Right atrium auricular region (tissue), 2 donors: ENCODE data around the gene EBF3. TPM values are rescaled to one million over a fixed set of nuclear protein-coding genes. Genes with fewer than 3 reads are reported as not detected.
A peak's percentile ranks its signal among the peaks of the same experiment; 100 is the strongest.

Experiments
- DNase-seq: peaks from one replicate; pipeline ENCODE4 v3.0.0-alpha.2; 2019; ENCODE audit warnings: low spot score
- H3K27ac ChIP-seq, 2 donors: fragments of 200-600 bp; sonication (generic); 1 replicate in 1 of 2; 2 replicates in 1 of 2; pipeline ENCODE4 v1.5.1; 2016 to 2019
- H3K27me3 ChIP-seq, 2 donors: fragments of 200-600 bp; sonication (generic); one replicate each; pipeline versions ENCODE4 v1.5.1 to v1.6.0; 2017 to 2019
- H3K36me3 ChIP-seq: fragments of 200-600 bp; sonication (generic); one replicate; pipeline ENCODE4 v1.5.1; 2016
- H3K4me1 ChIP-seq, 2 donors: fragments of 200-600 bp; sonication (generic); one replicate each; pipeline versions ENCODE4 v1.5.1 to v1.6.0; 2017 to 2019
- H3K4me3 ChIP-seq, 2 donors: fragments of 200-600 bp; sonication (generic); 1 replicate in 1 of 2; 2 replicates in 1 of 2; pipeline ENCODE4 v1.5.1; 2017 to 2019; ENCODE audit warnings: mild to moderate bottlenecking in 1 of 2, moderate library complexity in 1 of 2
- H3K9me3 ChIP-seq, 2 donors: fragments of 200-600 bp; sonication (generic); one replicate each; pipeline ENCODE4 v1.5.1; 2019
- CTCF ChIP-seq, 2 donors: fragments of 200-600 bp; sonication (generic); IDR thresholded peaks; one replicate each; pipeline ENCODE4 v1.5.1; 2019; ENCODE audit warnings: antibody characterized with exemption in 2 of 2
- total RNA-seq, 2 donors: library from RNA; depleted of rRNA; stranded (reverse); fragments of >200 nt; gene quantifications; one replicate each; pipeline ENCODE4 v1.1.0, GENCODE V29; 2016

EBF3 gene
- total RNA-seq, 2 donors from 2014 or later: 5.8 to 6.9 TPM

- Histone ChIP-seq H3K9me3 (no peaks in the 10 kb centered on the region), H3K4me1 (peaks cover 0 to 59% of the 10 kb centered on the region in 2 donors), H3K4me3 (no peak overlapping the region), H3K27ac (peak overlapping the region in 1 of 2 donors; percentile 29), H3K36me3 (no peaks in the 10 kb centered on the region), H3K27me3 (no peaks in the 10 kb centered on the region)
- DNase-seq: no peak
- no peak for TF ChIP-seq CTCF (IDR thresholded peaks at IDR 0.05)
These were observed 21.7 kb downstream of the EBF3 start for GRCh38 chr10:129942391-129942790.

- no peak for TF ChIP-seq CTCF (IDR thresholded peaks at IDR 0.05)
- no peaks in the 10 kb centered on the region for H3K36me3 ChIP-seq
- H3K9me3 ChIP-seq: no peaks in the 10 kb centered on the region
- no peak overlapping the region for H3K4me3 ChIP-seq
- peaks cover 0 to 60% of the 10 kb centered on the region in 2 donors for H3K4me1 ChIP-seq
- no peak overlapping the region for H3K27ac ChIP-seq
- H3K27me3 ChIP-seq: no peaks in the 10 kb centered on the region
- no peak for DNase-seq
These were observed 22.1 kb downstream of the EBF3 start for GRCh38 chr10:129942019-129942277.

GRCh38 chr10:129941199-129942018 is 22.7 kb downstream of the EBF3 start:
- DNase-seq: no peak
- H3K9me3 ChIP-seq: no peaks in the 10 kb centered on the region
- no peak overlapping the region for H3K27ac ChIP-seq
- no peak for TF ChIP-seq CTCF (IDR thresholded peaks at IDR 0.05)
- H3K4me3 ChIP-seq: no peak overlapping the region
- H3K4me1 ChIP-seq: peaks cover 0 to 55% of the 10 kb centered on the region in 2 donors
- H3K27me3 ChIP-seq: no peaks in the 10 kb centered on the region
- no peaks in the 10 kb centered on the region for H3K36me3 ChIP-seq

- DNase-seq: no peak
- H3K27ac ChIP-seq: no peak overlapping the region
These were observed 23.4 kb downstream of the EBF3 start for GRCh38 chr10:129940617-129941198.

GRCh38 chr10:129939416-129940275 is 24.4 kb downstream of the EBF3 start:
- no peak for TF ChIP-seq CTCF (IDR thresholded peaks at IDR 0.05)
- no peak overlapping the region for H3K27ac ChIP-seq
- DNase-seq: no peak
- H3K4me3 ChIP-seq: no peak overlapping the region
- H3K36me3 ChIP-seq: no peaks in the 10 kb centered on the region
- H3K4me1 ChIP-seq: peaks cover 0 to 55% of the 10 kb centered on the region in 2 donors
- no peaks in the 10 kb centered on the region for H3K27me3 ChIP-seq
- H3K9me3 ChIP-seq: no peaks in the 10 kb centered on the region

More at GRCh38 chr10:129940617-129941198, 23.4 kb downstream of the EBF3 start:
- Histone ChIP-seq H3K27me3 (no peaks in the 10 kb centered on the region), H3K36me3 (no peaks in the 10 kb centered on the region), H3K4me3 (no peak overlapping the region), H3K4me1 (peaks cover 0 to 55% of the 10 kb centered on the region in 2 donors), H3K9me3 (no peaks in the 10 kb centered on the region)
- TF ChIP-seq CTCF (IDR thresholded peaks at IDR 0.05): no peak
